ENCODE measurements around the gene BCLAF1.
A peak's percentile ranks its signal among the peaks of the same experiment; 100 is the strongest.

Gene BCLAF1

GRCh38 chr6:136251394-136251793 is 38.3 kb downstream of the BCLAF1 start:
- TF ChIP-seq CTCF (conservative IDR thresholded peaks at IDR 0.05; ENCODE audit: low read depth, low read length): no peak
- no peak overlapping the region for H3K4me3 ChIP-seq (ENCODE audit: low read depth, low read length)
- no peak for DNase-seq (ENCODE audit: low read depth)

- TF ChIP-seq CTCF (conservative IDR thresholded peaks at IDR 0.05; ENCODE audit: low read depth, low read length): no peak
- DNase-seq (ENCODE audit: low read depth): no peak
- peak overlapping the region; percentile 93 for H3K4me3 ChIP-seq (ENCODE audit: low read depth, low read length)
These were observed 39.0 kb downstream of the BCLAF1 start for GRCh38 chr6:136250686-136251008.

- H3K4me3 ChIP-seq (ENCODE audit: low read depth, low read length): peak within 1 kb of the TSS; percentile 93
- TF ChIP-seq CTCF (conservative IDR thresholded peaks at IDR 0.05; ENCODE audit: low read depth, low read length): no peak
- peak; percentile 100 for DNase-seq (ENCODE audit: low read depth)
These were observed 39.6 kb downstream of the BCLAF1 start, which contains the start of gene MTFR2 for GRCh38 chr6:136249811-136250685. MTFR2 (minus strand) TSS chr6:136250311; CDS start chr6:136249099, 1,212 bp downstream.

- H3K4me3 ChIP-seq (ENCODE audit: low read depth, low read length): peak overlapping the region; percentile 93
- TF ChIP-seq CTCF (conservative IDR thresholded peaks at IDR 0.05; ENCODE audit: low read depth, low read length): no peak
These were observed 40.3 kb downstream of the BCLAF1 start for GRCh38 chr6:136249336-136249735.

GRCh38 chr6:136244061-136244616 is 45.5 kb downstream of the BCLAF1 start:
- DNase-seq (ENCODE audit: low read depth): peak; percentile 49
- no peak for TF ChIP-seq CTCF (conservative IDR thresholded peaks at IDR 0.05; ENCODE audit: low read depth, low read length)
- H3K4me3 ChIP-seq (ENCODE audit: low read depth, low read length): no peak overlapping the region

More at GRCh38 chr6:136249336-136249735, 40.3 kb downstream of the BCLAF1 start:
- DNase-seq (ENCODE audit: low read depth): peak; percentile 39

GRCh38 chr6:136236466-136237293 is 53.0 kb downstream of the BCLAF1 start:
- no peak for TF ChIP-seq CTCF (conservative IDR thresholded peaks at IDR 0.05; ENCODE audit: low read depth, low read length)
- H3K4me3 ChIP-seq (ENCODE audit: low read depth, low read length): no peak overlapping the region
- no peak for DNase-seq (ENCODE audit: low read depth)
